NCI-H2196 treated with DMSO at 0.1 percent for 48 hours (cell line): ENCODE data around the gene MOV10.
A peak's percentile ranks its signal among the peaks of the same experiment; 100 is the strongest.

ENCODE experiments used
- DNase-seq: peaks from one replicate; lab custom pipeline; 2025; ENCODE audit not compliant: unreplicated experiment; lab: John Stamatoyannopoulos, UW

MOV10 gene

GRCh38 chr1:112699425-112700144 is 25.1 kb downstream of the MOV10 start:
- no peak for DNase-seq

GRCh38 chr1:112700290-112701226 is 26.1 kb downstream of the MOV10 start:
- peak; percentile 61 for DNase-seq

- no peak for DNase-seq
Measured at GRCh38 chr1:112701227-112702066, 27.0 kb downstream of the MOV10 start.

GRCh38 chr1:112702067-112702395 is 27.6 kb downstream of the MOV10 start:
- DNase-seq: no peak

GRCh38 chr1:112702420-112703261 is 28.2 kb downstream of the MOV10 start:
- no peak for DNase-seq

GRCh38 chr1:112703706-112704105 is 29.2 kb downstream of the MOV10 start:
- no peak for DNase-seq

- DNase-seq: no peak
Measured at GRCh38 chr1:112704391-112704933, 30.0 kb downstream of the MOV10 start.

GRCh38 chr1:112704934-112705627 is 30.6 kb downstream of the MOV10 start:
- peak; percentile 80 for DNase-seq

- no peak for DNase-seq
Measured at GRCh38 chr1:112706505-112707220, 32.2 kb downstream of the MOV10 start, which contains the start of gene RHOC. TSS of gene RHOC (minus strand) at chr1:112707127. CDS start at chr1:112703799, 3,328 bp downstream.

GRCh38 chr1:112707221-112708001 is 33.0 kb downstream of the MOV10 start:
- peak; percentile 74 for DNase-seq

- DNase-seq: no peak
Measured at GRCh38 chr1:112708002-112708448, 33.6 kb downstream of the MOV10 start.

GRCh38 chr1:112708489-112708888 is 34.0 kb downstream of the MOV10 start:
- no peak for DNase-seq

- no peak for DNase-seq
Measured at GRCh38 chr1:112710159-112710558, 35.7 kb downstream of the MOV10 start.

- no peak for DNase-seq
Measured at GRCh38 chr1:112710586-112710985, 36.1 kb downstream of the MOV10 start.

- no peak for DNase-seq
Measured at GRCh38 chr1:112711041-112711440, 36.6 kb downstream of the MOV10 start.

- DNase-seq: no peak
Measured at GRCh38 chr1:112711670-112712069, 37.2 kb downstream of the MOV10 start.

GRCh38 chr1:112712191-112712590 is 37.7 kb downstream of the MOV10 start:
- DNase-seq: no peak

- no peak for DNase-seq
Measured at GRCh38 chr1:112712701-112713128, 38.3 kb downstream of the MOV10 start.
